Measurements from ENCODE around the gene SLC25A39. TPM values are rescaled to one million over a fixed set of nuclear protein-coding genes. Genes with fewer than 3 reads are reported as not detected.

SLC25A39 gene
- total and polyA plus RNA-seq, 2 of the 13 experiments (the other 11 are each of a cell fraction or from before 2014, with no cell fraction given): 144 to 151 TPM

DNA sequence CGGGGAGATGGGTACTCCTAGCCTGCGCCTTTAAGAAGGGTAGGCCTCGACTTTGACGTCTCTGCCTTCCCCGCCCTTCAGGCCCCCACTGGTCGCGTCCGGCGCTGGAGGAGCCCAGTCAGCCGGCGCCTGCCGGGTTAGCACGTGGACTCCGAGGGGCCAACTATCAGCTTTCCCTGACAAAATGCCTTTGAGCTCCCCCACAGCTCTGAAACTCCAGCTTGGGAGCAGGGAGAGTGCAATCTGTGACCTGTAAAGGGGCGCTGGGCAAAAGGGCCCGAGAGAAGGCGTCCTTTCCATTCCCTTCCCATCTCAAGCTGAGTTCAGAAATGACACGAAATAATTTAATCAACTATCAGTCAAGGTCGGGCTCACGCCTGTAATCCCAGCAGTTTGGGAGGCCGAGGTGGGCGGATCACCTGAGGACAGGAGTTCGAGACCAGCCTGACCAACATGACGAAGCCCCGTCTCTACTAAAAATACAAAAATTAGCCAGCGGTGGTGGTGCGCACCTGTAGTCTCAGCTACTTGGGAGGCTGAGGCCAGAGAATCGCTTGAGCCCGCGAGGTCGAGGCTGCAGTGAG is 2.3 kb upstream of the SLC25A39 start (continued):
- TF ChIP-seq, protein P1, sequence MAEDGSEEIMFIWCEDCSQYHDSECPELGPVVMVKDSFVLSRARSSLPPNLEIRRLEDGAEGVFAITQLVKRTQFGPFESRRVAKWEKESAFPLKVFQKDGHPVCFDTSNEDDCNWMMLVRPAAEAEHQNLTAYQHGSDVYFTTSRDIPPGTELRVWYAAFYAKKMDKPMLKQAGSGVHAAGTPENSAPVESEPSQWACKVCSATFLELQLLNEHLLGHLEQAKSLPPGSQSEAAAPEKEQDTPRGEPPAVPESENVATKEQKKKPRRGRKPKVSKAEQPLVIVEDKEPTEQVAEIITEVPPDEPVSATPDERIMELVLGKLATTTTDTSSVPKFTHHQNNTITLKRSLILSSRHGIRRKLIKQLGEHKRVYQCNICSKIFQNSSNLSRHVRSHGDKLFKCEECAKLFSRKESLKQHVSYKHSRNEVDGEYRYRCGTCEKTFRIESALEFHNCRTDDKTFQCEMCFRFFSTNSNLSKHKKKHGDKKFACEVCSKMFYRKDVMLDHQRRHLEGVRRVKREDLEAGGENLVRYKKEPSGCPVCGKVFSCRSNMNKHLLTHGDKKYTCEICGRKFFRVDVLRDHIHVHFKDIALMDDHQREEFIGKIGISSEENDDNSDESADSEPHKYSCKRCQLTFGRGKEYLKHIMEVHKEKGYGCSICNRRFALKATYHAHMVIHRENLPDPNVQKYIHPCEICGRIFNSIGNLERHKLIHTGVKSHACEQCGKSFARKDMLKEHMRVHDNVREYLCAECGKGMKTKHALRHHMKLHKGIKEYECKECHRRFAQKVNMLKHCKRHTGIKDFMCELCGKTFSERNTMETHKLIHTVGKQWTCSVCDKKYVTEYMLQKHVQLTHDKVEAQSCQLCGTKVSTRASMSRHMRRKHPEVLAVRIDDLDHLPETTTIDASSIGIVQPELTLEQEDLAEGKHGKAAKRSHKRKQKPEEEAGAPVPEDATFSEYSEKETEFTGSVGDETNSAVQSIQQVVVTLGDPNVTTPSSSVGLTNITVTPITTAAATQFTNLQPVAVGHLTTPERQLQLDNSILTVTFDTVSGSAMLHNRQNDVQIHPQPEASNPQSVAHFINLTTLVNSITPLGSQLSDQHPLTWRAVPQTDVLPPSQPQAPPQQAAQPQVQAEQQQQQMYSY (CRISPR knock-in tag; IDR thresholded peaks at IDR 0.05): 0 out of 2 replicates have a peak, but pooled peaks have one; percentile 15
- TF ChIP-seq ZBTB20 (CRISPR knock-in tag; IDR thresholded peaks at IDR 0.05; ENCODE audit: borderline replicate concordance, low read depth): peak; percentile 37; the same call in 1 of the 2 replicates
- no peak for TF ChIP-seq ZNF672 (CRISPR knock-in tag; IDR thresholded peaks at IDR 0.05)
- TF ChIP-seq, protein P2, sequence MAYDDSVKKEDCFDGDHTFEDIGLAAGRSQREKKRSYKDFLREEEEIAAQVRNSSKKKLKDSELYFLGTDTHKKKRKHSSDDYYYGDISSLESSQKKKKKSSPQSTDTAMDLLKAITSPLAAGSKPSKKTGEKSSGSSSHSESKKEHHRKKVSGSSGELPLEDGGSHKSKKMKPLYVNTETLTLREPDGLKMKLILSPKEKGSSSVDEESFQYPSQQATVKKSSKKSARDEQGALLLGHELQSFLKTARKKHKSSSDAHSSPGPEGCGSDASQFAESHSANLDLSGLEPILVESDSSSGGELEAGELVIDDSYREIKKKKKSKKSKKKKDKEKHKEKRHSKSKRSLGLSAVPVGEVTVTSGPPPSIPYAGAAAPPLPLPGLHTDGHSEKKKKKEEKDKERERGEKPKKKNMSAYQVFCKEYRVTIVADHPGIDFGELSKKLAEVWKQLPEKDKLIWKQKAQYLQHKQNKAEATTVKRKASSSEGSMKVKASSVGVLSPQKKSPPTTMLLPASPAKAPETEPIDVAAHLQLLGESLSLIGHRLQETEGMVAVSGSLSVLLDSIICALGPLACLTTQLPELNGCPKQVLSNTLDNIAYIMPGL (CRISPR knock-in tag; IDR thresholded peaks at IDR 0.05; ENCODE audit: borderline replicate concordance in 1 of 2, low read depth in 1 of 2): peak in 1 of 2 experiments; percentile 65; a peak in 1 of 4 replicates
- TF ChIP-seq, protein P3, sequence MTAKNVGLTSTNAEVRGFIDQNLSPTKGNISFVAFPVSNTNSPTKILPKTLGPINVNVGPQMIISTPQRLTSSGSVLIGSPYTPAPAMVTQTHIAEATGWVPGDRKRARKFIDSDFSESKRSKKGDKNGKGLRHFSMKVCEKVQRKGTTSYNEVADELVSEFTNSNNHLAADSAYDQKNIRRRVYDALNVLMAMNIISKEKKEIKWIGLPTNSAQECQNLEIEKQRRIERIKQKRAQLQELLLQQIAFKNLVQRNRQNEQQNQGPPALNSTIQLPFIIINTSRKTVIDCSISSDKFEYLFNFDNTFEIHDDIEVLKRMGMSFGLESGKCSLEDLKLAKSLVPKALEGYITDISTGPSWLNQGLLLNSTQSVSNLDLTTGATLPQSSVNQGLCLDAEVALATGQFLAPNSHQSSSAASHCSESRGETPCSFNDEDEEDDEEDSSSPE (CRISPR knock-in tag; IDR thresholded peaks at IDR 0.05): peak; percentile 43; the same call in 1 of the 2 replicates
- no peak for TF ChIP-seq CBFB (CRISPR knock-in tag; IDR thresholded peaks at IDR 0.05)
- TF ChIP-seq, protein P4, sequence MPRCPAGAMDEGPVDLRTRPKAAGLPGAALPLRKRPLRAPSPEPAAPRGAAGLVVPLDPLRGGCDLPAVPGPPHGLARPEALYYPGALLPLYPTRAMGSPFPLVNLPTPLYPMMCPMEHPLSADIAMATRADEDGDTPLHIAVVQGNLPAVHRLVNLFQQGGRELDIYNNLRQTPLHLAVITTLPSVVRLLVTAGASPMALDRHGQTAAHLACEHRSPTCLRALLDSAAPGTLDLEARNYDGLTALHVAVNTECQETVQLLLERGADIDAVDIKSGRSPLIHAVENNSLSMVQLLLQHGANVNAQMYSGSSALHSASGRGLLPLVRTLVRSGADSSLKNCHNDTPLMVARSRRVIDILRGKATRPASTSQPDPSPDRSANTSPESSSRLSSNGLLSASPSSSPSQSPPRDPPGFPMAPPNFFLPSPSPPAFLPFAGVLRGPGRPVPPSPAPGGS (CRISPR knock-in tag; IDR thresholded peaks at IDR 0.05): 0 out of 2 replicates have a peak, but pooled peaks have one; percentile 73
- TF ChIP-seq, protein P5, sequence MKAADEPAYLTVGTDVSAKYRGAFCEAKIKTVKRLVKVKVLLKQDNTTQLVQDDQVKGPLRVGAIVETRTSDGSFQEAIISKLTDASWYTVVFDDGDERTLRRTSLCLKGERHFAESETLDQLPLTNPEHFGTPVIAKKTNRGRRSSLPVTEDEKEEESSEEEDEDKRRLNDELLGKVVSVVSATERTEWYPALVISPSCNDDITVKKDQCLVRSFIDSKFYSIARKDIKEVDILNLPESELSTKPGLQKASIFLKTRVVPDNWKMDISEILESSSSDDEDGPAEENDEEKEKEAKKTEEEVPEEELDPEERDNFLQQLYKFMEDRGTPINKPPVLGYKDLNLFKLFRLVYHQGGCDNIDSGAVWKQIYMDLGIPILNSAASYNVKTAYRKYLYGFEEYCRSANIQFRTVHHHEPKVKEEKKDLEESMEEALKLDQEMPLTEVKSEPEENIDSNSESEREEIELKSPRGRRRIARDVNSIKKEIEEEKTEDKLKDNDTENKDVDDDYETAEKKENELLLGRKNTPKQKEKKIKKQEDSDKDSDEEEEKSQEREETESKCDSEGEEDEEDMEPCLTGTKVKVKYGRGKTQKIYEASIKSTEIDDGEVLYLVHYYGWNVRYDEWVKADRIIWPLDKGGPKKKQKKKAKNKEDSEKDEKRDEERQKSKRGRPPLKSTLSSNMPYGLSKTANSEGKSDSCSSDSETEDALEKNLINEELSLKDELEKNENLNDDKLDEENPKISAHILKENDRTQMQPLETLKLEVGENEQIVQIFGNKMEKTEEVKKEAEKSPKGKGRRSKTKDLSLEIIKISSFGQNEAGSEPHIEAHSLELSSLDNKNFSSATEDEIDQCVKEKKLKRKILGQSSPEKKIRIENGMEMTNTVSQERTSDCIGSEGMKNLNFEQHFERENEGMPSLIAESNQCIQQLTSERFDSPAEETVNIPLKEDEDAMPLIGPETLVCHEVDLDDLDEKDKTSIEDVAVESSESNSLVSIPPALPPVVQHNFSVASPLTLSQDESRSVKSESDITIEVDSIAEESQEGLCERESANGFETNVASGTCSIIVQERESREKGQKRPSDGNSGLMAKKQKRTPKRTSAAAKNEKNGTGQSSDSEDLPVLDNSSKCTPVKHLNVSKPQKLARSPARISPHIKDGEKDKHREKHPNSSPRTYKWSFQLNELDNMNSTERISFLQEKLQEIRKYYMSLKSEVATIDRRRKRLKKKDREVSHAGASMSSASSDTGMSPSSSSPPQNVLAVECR (CRISPR knock-in tag; IDR thresholded peaks at IDR 0.05; ENCODE audit: borderline replicate concordance): peak; percentile 93
- TF ChIP-seq, protein P6, sequence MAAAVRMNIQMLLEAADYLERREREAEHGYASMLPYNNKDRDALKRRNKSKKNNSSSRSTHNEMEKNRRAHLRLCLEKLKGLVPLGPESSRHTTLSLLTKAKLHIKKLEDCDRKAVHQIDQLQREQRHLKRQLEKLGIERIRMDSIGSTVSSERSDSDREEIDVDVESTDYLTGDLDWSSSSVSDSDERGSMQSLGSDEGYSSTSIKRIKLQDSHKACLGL (CRISPR knock-in tag; IDR thresholded peaks at IDR 0.05): no peak
- TF ChIP-seq KLF6 (CRISPR knock-in tag; IDR thresholded peaks at IDR 0.05): peak; percentile 73; the same call in 1 of the 2 replicates
- TF ChIP-seq IRF2 (CRISPR knock-in tag; IDR thresholded peaks at IDR 0.05): no peak
